GM13977 (cell line): ENCODE data around the gene HOXC9.

ENCODE experiments used
- DNase-seq: peaks from one replicate; pipeline ENCODE4 v3.0.0; 2012; ENCODE audit warnings: low spot score
- in situ Hi-C: fragments of 300-500 bp; cut with MboI; formaldehyde crosslinking; loops from one replicate; pipeline ENCODE4 v1.12.0; 2022; ENCODE audit warnings: low sequenced_read_pairs, low pct_unique_long_range_greater_than_20kb, mixed read lengths, inconsistent platforms; ENCODE audit not compliant: unreplicated experiment
- TF ChIP-seq, protein P1 (sequence below): IDR thresholded peaks from 2 replicates; pipeline ENCODE4 v1.5.1; 2012; ENCODE audit warnings: mild to moderate bottlenecking, control low read depth; ENCODE audit not compliant: insufficient read depth; ENCODE audit errors: extremely low read depth, missing control alignments

HOXC9 gene

DNA sequence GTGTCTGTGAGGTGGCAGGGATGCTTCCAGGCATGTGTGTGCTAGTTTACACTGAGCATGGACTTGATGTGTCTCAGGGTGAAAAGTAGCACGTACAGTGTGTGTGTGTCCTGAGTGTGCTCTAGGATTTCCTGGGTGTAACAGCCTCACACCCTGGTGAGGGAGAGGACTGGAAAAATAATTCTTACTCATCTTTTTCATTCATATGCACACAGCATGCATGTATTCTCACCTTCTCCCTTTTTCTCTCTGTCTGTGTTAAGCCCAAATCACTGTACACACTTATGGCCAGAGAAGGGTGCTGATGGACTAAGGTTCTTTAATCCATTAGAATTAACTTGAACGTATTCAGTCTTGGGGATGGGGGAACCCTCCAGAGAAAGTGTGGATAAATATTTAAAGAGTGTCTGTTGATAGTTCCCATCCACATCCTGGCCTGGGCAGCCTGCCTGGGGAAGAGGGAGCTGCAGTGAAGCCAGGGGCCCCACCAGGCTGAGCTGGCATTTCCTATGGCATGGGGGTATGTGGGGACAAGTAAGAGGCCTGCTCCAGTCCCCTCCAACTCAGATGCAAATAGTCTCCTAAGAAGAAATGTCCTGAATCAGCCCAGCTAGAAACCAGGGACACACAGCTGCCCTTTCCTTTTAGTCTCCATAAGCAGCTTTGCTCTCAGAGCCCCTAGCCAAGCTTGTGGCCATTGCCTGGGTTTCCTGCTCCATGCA, 7.7 kb downstream of the HOXC9 start:
- in situ Hi-C loops: loop anchor here (25.0 kb wide), 1 partner anchor 355 kb away; the partner anchor contains the start of gene GPR84
- TF ChIP-seq, protein P1, sequence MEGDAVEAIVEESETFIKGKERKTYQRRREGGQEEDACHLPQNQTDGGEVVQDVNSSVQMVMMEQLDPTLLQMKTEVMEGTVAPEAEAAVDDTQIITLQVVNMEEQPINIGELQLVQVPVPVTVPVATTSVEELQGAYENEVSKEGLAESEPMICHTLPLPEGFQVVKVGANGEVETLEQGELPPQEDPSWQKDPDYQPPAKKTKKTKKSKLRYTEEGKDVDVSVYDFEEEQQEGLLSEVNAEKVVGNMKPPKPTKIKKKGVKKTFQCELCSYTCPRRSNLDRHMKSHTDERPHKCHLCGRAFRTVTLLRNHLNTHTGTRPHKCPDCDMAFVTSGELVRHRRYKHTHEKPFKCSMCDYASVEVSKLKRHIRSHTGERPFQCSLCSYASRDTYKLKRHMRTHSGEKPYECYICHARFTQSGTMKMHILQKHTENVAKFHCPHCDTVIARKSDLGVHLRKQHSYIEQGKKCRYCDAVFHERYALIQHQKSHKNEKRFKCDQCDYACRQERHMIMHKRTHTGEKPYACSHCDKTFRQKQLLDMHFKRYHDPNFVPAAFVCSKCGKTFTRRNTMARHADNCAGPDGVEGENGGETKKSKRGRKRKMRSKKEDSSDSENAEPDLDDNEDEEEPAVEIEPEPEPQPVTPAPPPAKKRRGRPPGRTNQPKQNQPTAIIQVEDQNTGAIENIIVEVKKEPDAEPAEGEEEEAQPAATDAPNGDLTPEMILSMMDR: no peak
- DNase-seq: no peak

DNA sequence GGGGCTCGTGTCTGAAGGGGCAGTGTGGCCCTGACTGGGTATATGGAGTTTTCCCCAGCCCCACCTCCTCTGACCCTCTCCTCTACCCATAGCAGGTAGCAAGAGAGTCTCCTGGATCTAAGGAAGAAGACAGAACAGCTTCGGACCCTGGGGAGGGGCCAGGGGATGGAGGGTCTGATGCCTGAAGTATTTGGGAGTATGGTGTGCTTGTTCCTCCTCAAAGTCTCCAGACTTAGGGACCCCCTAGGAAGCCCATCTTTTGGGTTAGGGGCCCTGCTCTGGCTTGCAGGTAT, 8.2 kb downstream of the HOXC9 start:
- TF ChIP-seq, protein P1: no peak
- no peak for DNase-seq
- in situ Hi-C loops: loop anchor here (25.0 kb wide), 1 partner anchor 354 kb away; the partner anchor contains the start of gene GPR84

DNA sequence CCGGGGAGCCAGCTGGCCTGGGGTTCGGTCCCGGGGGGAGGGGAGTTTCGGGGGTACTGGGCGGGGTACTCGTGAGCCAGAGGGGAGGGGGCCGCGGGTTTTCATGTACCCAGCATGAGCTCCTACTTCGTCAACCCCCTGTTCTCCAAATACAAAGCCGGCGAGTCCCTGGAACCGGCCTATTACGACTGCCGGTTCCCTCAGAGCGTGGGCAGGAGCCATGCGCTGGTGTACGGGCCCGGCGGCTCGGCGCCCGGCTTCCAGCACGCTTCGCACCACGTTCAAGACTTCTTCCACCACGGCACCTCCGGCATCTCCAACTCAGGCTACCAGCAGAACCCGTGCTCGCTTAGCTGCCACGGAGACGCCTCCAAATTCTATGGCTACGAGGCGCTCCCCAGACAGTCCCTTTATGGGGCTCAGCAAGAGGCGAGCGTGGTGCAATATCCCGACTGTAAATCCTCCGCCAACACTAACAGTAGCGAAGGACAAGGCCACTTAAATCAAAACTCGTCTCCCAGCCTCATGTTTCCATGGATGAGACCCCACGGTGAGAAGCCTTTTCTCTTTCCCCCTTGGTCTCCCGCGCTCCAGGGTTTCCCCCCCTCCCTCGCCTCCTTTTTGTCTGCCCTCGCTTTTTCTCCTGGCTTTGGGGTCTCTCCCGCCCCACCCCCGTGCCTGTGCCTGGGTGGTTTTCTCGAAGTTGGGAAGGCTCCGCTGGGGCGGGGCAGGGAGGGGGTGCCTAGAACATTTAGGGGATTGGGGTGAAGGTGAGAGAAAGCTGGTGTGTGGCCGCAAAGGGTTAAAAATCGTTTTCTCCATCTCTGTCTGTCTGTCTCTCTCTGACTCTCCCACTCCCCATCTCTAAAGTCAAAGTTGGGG, 9.5 kb downstream of the HOXC9 start:
- TF ChIP-seq, protein P1: no peak
- in situ Hi-C loops: loop anchor here (25.0 kb wide), 1 partner anchor 353 kb away; the partner anchor contains the start of gene GPR84
- no peak for DNase-seq

DNA sequence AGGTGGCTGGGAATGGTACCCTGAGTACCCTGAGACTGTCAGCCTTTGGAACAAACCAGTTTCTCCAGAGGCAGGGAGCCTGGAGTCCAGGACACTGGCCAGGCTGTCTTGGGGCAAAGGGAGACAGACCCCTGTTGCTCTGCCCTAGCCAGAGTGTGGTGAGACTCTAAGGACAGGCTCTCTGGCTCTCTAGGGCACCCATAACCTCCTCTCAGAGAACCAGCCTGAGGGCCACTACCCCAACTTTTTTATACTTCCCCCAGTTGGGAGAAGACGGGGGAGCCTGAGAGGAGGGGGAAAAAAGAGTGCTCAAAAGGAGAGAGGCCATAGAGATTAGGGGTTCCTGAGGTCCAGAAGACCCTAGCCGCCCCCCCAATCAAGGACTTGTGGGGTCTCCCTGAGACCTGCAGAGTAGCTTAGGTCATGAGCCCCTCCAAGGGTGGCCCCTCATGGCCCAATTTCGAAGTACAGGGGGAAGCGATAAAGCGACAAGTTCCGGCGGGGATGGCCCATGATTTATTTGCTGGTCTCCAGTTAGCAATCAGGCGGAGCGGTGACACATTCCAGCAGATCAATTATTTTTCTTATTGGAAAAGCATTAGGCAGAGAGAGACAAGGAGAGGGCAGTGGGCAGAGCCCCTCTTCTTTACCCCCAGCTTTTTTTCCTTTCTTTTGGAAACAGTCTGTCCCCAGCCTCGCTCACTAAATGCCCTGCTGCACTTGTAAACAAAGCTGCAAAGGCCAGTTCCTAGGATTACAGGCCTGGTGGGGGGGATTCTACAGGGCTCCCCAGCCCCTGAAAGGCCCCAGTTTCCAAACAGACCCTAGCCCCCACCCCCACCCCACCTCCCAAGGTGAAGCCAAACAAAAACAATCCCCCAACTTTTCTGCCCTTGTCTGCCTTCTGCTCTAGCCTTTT, 10.4 kb downstream of the HOXC9 start:
- in situ Hi-C loops: loop anchor here (25.0 kb wide), 1 partner anchor 352 kb away; the partner anchor contains the start of gene GPR84
- DNase-seq: no peak

DNA sequence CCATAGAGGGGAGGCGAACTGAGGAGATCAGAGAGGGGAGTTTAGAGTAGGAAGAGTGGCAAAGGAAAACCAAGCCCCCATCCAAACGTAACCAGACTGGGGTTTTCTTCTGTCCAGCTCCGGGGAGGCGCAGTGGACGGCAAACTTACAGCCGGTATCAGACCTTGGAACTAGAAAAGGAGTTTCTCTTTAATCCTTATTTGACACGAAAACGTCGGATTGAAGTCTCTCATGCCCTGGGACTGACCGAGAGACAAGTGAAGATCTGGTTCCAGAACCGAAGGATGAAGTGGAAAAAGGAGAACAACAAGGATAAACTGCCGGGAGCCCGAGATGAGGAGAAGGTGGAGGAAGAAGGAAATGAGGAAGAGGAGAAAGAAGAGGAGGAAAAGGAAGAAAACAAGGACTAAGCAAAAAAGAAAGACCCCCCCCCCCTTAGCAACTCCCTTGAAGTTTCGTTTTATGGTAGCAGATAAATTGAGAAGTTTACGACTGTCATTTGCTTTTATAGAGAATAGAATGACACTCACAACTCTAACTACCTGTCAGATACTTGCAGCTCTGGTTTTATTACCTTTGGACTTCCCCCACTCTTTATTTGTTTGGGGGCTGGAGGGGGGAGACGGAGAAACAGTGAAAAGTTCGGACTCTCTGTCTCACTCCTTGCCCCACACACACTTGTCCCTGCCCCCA, 11.2 kb downstream of the HOXC9 start:
- in situ Hi-C loops: loop anchor here (25.0 kb wide), 1 partner anchor 351 kb away; the partner anchor contains the start of gene GPR84
- TF ChIP-seq, protein P1: no peak
- no peak for DNase-seq

More for the DNA sequence above, 10.4 kb downstream of the HOXC9 start:
- TF ChIP-seq, protein P1: no peak
